Measurements from ENCODE around the gene IL6. TPM values are rescaled to one million over a fixed set of nuclear protein-coding genes. Genes with fewer than 3 reads are reported as not detected.

Gene IL6
- total RNA-seq, 1 experiment from 2014 or later: 113 TPM

DNA sequence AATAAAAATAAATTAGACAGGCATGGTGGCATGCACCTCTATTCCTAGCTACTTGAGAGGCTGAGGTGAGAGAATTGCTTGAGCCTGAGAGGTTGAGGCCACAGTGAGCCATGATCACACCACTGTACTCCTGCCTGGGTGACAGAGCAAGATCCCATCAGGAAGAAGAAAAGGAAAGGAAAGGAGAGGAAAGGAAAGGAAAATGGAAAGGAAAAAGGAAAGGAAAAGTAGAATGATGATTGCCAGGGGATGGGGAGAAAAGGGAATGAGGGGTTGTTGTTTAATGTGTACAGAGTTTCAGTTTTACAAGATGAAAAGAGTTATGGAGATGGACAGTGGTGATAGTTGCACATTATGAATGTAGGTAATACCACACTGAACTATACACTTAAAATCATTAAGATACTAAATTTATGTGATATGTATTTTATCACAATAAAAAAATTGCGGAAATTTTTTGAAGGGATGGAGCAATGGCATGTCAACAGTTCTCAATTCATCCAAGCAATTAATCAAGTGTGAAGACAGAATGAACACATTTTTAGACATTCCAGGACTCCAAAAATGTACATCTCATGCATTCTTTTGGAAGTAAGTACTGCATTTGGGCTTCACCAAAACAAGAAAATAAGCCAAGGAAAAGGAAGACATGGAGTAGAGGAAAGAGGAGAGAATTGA lies 44.3 kb downstream of the IL6 start:
- Histone ChIP-seq H3K4me1 (ENCODE audit: insufficient read depth, low read length) (no peaks in the 10 kb centered on the region), H3K4me3 (ENCODE audit: low read length) (no peak overlapping the region), H3K27me3 (ENCODE audit: low read length) (no peaks in the 10 kb centered on the region), H4K20me1 (ENCODE audit: low read length) (no peaks in the 10 kb centered on the region), H3K36me3 (ENCODE audit: low read depth, low read length) (no peaks in the 10 kb centered on the region), H3K4me2 (ENCODE audit: low read length) (no peak overlapping the region), H2AFZ (ENCODE audit: low read length) (no peak overlapping the region), H3K9me3 (ENCODE audit: low read length) (no peaks in the 10 kb centered on the region), H3F3A (ENCODE audit: low read length, unreplicated experiment) (no peaks in the 10 kb centered on the region), H3K79me2 (ENCODE audit: low read length) (no peaks in the 10 kb centered on the region), H3K27ac (ENCODE audit: low read length) (no peak overlapping the region), H3K9ac (ENCODE audit: low read length) (no peak overlapping the region), H3K9me2 (replicated peaks; ENCODE audit: low read length) (no peaks in the 10 kb centered on the region)
- intact Hi-C loops (cut with micrococcal nuclease): no loop called here
- POLR2A ChIA-PET (ENCODE audit: unreplicated experiment): no interaction called here
- CTCF ChIA-PET: no interaction called here
- ATAC-seq: no peak
- TF ChIP-seq, protein P1, sequence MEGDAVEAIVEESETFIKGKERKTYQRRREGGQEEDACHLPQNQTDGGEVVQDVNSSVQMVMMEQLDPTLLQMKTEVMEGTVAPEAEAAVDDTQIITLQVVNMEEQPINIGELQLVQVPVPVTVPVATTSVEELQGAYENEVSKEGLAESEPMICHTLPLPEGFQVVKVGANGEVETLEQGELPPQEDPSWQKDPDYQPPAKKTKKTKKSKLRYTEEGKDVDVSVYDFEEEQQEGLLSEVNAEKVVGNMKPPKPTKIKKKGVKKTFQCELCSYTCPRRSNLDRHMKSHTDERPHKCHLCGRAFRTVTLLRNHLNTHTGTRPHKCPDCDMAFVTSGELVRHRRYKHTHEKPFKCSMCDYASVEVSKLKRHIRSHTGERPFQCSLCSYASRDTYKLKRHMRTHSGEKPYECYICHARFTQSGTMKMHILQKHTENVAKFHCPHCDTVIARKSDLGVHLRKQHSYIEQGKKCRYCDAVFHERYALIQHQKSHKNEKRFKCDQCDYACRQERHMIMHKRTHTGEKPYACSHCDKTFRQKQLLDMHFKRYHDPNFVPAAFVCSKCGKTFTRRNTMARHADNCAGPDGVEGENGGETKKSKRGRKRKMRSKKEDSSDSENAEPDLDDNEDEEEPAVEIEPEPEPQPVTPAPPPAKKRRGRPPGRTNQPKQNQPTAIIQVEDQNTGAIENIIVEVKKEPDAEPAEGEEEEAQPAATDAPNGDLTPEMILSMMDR (conservative IDR thresholded peaks at IDR 0.05; ENCODE audit: low read depth, low read length): no peak
- TF ChIP-seq EZH2phosphoT487 (IDR thresholded peaks at IDR 0.05; ENCODE audit: borderline replicate concordance, low read length) (no peak), EZH2 (IDR thresholded peaks at IDR 0.05; ENCODE audit: low read length, unreplicated experiment) (no peak)
- no peak for DNase-seq
- BruUV-seq (replicated peaks): no TSS peak

- Histone ChIP-seq H3K9me2 (replicated peaks; ENCODE audit: low read length) (no peaks in the 10 kb centered on the region), H3K4me2 (ENCODE audit: low read length) (no peak overlapping the region), H3K9ac (ENCODE audit: low read length) (no peak overlapping the region), H3K36me3 (ENCODE audit: low read depth, low read length) (no peaks in the 10 kb centered on the region), H3K4me3 (ENCODE audit: low read length) (no peak overlapping the region), H3K27me3 (ENCODE audit: low read length) (no peaks in the 10 kb centered on the region), H3K79me2 (ENCODE audit: low read length) (no peaks in the 10 kb centered on the region), H3F3A (ENCODE audit: low read length, unreplicated experiment) (no peaks in the 10 kb centered on the region), H2AFZ (ENCODE audit: low read length) (no peak overlapping the region), H4K20me1 (ENCODE audit: low read length) (no peaks in the 10 kb centered on the region), H3K27ac (ENCODE audit: low read length) (no peak overlapping the region), H3K9me3 (ENCODE audit: low read length) (no peaks in the 10 kb centered on the region), H3K4me1 (ENCODE audit: insufficient read depth, low read length) (no peaks in the 10 kb centered on the region)
- TF ChIP-seq EZH2 (IDR thresholded peaks at IDR 0.05; ENCODE audit: low read length, unreplicated experiment) (no peak), EZH2phosphoT487 (IDR thresholded peaks at IDR 0.05; ENCODE audit: borderline replicate concordance, low read length) (no peak)
- TF ChIP-seq, protein P1 (conservative IDR thresholded peaks at IDR 0.05; ENCODE audit: low read depth, low read length): no peak
- BruUV-seq (replicated peaks): no TSS peak
- ATAC-seq: no peak
- no peak for DNase-seq
- POLR2A ChIA-PET (ENCODE audit: unreplicated experiment): no interaction called here
- CTCF ChIA-PET: no interaction called here
- intact Hi-C loops (cut with micrococcal nuclease): no loop called here
Measured at GRCh38 chr7:22771872-22772228, 44.9 kb downstream of the IL6 start.

- H3K4me2 ChIP-seq (ENCODE audit: low read length): no peak overlapping the region
- no peak overlapping the region for H2AFZ ChIP-seq (ENCODE audit: low read length)
- H3K9me3 ChIP-seq (ENCODE audit: low read length): no peaks in the 10 kb centered on the region
- BruUV-seq (replicated peaks): no TSS peak
- H3K4me1 ChIP-seq (ENCODE audit: insufficient read depth, low read length): no peaks in the 10 kb centered on the region
- H3K9ac ChIP-seq (ENCODE audit: low read length): no peak overlapping the region
- no peaks in the 10 kb centered on the region for H3K79me2 ChIP-seq (ENCODE audit: low read length)
- ChIA-PET POLR2A (ENCODE audit: unreplicated experiment) (no interaction called here), CTCF (no interaction called here)
- intact Hi-C loops (cut with micrococcal nuclease): no loop called here
- H3K27me3 ChIP-seq (ENCODE audit: low read length): no peaks in the 10 kb centered on the region
- H3K9me2 ChIP-seq (replicated peaks; ENCODE audit: low read length): no peaks in the 10 kb centered on the region
- no peak for ATAC-seq
- no peaks in the 10 kb centered on the region for H3F3A ChIP-seq (ENCODE audit: low read length, unreplicated experiment)
- no peaks in the 10 kb centered on the region for H3K36me3 ChIP-seq (ENCODE audit: low read depth, low read length)
- TF ChIP-seq, protein P1 (conservative IDR thresholded peaks at IDR 0.05; ENCODE audit: low read depth, low read length): no peak
- TF ChIP-seq EZH2phosphoT487 (IDR thresholded peaks at IDR 0.05; ENCODE audit: borderline replicate concordance, low read length): no peak
- no peak for TF ChIP-seq EZH2 (IDR thresholded peaks at IDR 0.05; ENCODE audit: low read length, unreplicated experiment)
- no peak overlapping the region for H3K27ac ChIP-seq (ENCODE audit: low read length)
- no peak overlapping the region for H3K4me3 ChIP-seq (ENCODE audit: low read length)
- DNase-seq: no peak
- H4K20me1 ChIP-seq (ENCODE audit: low read length): no peaks in the 10 kb centered on the region
Measured at GRCh38 chr7:22772885-22773284, 45.9 kb downstream of the IL6 start.

All from PC-3 (cell line).